Limb (tissue), 2 donors: ENCODE results near the gene CAPN13.

Source experiments
- DNase-seq, 2 donors: peaks; one replicate each; pipeline ENCODE4 v3.0.0-alpha.2; 2016; ENCODE audit errors: extremely low spot score in 2 of 2

The CAPN13 gene

GRCh38 chr2:30807249-30807648, at the start of gene CAPN13:
TSS of gene CAPN13 (minus strand) at chr2:30807446. CDS start at chr2:30787325, 20,121 bp downstream.
- no peak for DNase-seq

GRCh38 chr2:30847841-30848240, 40.6 kb upstream of the CAPN13 start:
- DNase-seq: no peak

GRCh38 chr2:30847329-30847728, 40.1 kb upstream of the CAPN13 start:
- DNase-seq: no peak

GRCh38 chr2:30828586-30828985, 21.3 kb upstream of the CAPN13 start:
- DNase-seq: no peak

- no peak for DNase-seq
Observed at GRCh38 chr2:30826916-30827315, 19.7 kb upstream of the CAPN13 start.

- no peak for DNase-seq
Observed at GRCh38 chr2:30826481-30826880, 19.2 kb upstream of the CAPN13 start.

GRCh38 chr2:30823452-30823851, 16.2 kb upstream of the CAPN13 start:
- DNase-seq: no peak

- no peak for DNase-seq
Observed at GRCh38 chr2:30821960-30822359, 14.7 kb upstream of the CAPN13 start.

- no peak for DNase-seq
Observed at GRCh38 chr2:30820381-30821055, 13.3 kb upstream of the CAPN13 start.

GRCh38 chr2:30809938-30810337, 2.7 kb upstream of the CAPN13 start:
- DNase-seq: no peak

- DNase-seq: no peak
Observed at GRCh38 chr2:30808695-30809094, 1.4 kb upstream of the CAPN13 start.

- no peak for DNase-seq
Observed at GRCh38 chr2:30803281-30803680, 4.0 kb downstream of the CAPN13 start.

- DNase-seq: no peak
Observed at GRCh38 chr2:30802611-30803010, 4.6 kb downstream of the CAPN13 start.

- DNase-seq: no peak
Observed at GRCh38 chr2:30801821-30802455, 5.3 kb downstream of the CAPN13 start.

GRCh38 chr2:30800159-30800558, 7.1 kb downstream of the CAPN13 start:
- no peak for DNase-seq

GRCh38 chr2:30799366-30799765, 7.9 kb downstream of the CAPN13 start:
- no peak for DNase-seq

GRCh38 chr2:30798536-30798991, 8.7 kb downstream of the CAPN13 start:
- DNase-seq: peak; percentile 13 to 51

- no peak for DNase-seq
Observed at GRCh38 chr2:30797381-30798015, 9.7 kb downstream of the CAPN13 start.

- peak in 1 of 2 donors; percentile 15 for DNase-seq
Observed at GRCh38 chr2:30796699-30797098, 10.5 kb downstream of the CAPN13 start.

- no peak for DNase-seq
Observed at GRCh38 chr2:30792521-30792920, 14.7 kb downstream of the CAPN13 start.

GRCh38 chr2:30790879-30791278, 16.4 kb downstream of the CAPN13 start:
- no peak for DNase-seq

GRCh38 chr2:30789670-30790210, 17.5 kb downstream of the CAPN13 start:
- no peak for DNase-seq
